Progenitor cell of endocrine pancreas (in vitro differentiated cells): ENCODE data around the gene GATAD2B. TPM values are rescaled to one million over a fixed set of nuclear protein-coding genes. Genes with fewer than 3 reads are reported as not detected.

Source experiments
- DNase-seq: peaks from one replicate; pipeline ENCODE4 v3.0.0; 2021; ENCODE audit warnings: low spot score; ENCODE audit not compliant: unreplicated experiment
- H3K27ac Mint-ChIP-seq: 2 replicates; pipeline ENCODE4 v1.8.0; 2021; ENCODE audit warnings: mild to moderate bottlenecking, moderate library complexity, mixed read lengths
- H3K27me3 Mint-ChIP-seq: 2 replicates; pipeline ENCODE4 v1.8.0; 2021; ENCODE audit warnings: mixed read lengths
- H3K36me3 Mint-ChIP-seq: 2 replicates; pipeline ENCODE4 v1.8.0; 2022; ENCODE audit warnings: mixed read lengths; ENCODE audit not compliant: insufficient read depth
- H3K4me1 Mint-ChIP-seq: 2 replicates; pipeline ENCODE4 v1.8.0; 2021; ENCODE audit warnings: low read depth, mixed read lengths
- H3K4me3 Mint-ChIP-seq: 2 replicates; pipeline ENCODE4 v1.8.0; 2021; ENCODE audit warnings: low read depth, mild to moderate bottlenecking, moderate library complexity, mixed read lengths
- H3K9me3 Mint-ChIP-seq: 2 replicates; pipeline ENCODE4 v1.8.0; 2021; ENCODE audit warnings: low read depth, mixed read lengths
- total RNA-seq: library from RNA; stranded (reverse); gene quantifications from 2 replicates; pipeline ENCODE4 v1.2.1, GENCODE V29; 2021
- TF ChIP-seq, protein P1 (sequence below): fragments of 200-600 bp; sonication (generic); IDR thresholded peaks from one replicate; pipeline ENCODE4 v1.5.0; 2021; ENCODE audit warnings: antibody characterized with exemption, mild to moderate bottlenecking; ENCODE audit not compliant: unreplicated experiment

The GATAD2B gene
- total RNA-seq, 1 donor from 2014 or later, result 52.6 TPM

GRCh38 chr1:153793973-153794615 lies 128.7 kb downstream of the GATAD2B start:
- Mint-ChIP-seq H3K4me1 (peaks cover 9% of the 10 kb centered on the region), H3K9me3 (no peaks in the 10 kb centered on the region), H3K27ac (no peak overlapping the region), H3K4me3 (no peak overlapping the region), H3K36me3 (no peaks in the 10 kb centered on the region), H3K27me3 (peaks cover 7% of the 10 kb centered on the region)
- TF ChIP-seq, protein P1, sequence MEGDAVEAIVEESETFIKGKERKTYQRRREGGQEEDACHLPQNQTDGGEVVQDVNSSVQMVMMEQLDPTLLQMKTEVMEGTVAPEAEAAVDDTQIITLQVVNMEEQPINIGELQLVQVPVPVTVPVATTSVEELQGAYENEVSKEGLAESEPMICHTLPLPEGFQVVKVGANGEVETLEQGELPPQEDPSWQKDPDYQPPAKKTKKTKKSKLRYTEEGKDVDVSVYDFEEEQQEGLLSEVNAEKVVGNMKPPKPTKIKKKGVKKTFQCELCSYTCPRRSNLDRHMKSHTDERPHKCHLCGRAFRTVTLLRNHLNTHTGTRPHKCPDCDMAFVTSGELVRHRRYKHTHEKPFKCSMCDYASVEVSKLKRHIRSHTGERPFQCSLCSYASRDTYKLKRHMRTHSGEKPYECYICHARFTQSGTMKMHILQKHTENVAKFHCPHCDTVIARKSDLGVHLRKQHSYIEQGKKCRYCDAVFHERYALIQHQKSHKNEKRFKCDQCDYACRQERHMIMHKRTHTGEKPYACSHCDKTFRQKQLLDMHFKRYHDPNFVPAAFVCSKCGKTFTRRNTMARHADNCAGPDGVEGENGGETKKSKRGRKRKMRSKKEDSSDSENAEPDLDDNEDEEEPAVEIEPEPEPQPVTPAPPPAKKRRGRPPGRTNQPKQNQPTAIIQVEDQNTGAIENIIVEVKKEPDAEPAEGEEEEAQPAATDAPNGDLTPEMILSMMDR, result no peak
- no peak for DNase-seq

- Mint-ChIP-seq H3K27me3 (peaks cover 10% of the 10 kb centered on the region), H3K36me3 (no peaks in the 10 kb centered on the region), H3K4me3 (no peak overlapping the region), H3K4me1 (peaks cover 9% of the 10 kb centered on the region), H3K27ac (no peak overlapping the region), H3K9me3 (no peaks in the 10 kb centered on the region)
- TF ChIP-seq, protein P1, result no peak
- no peak for DNase-seq
Observed at GRCh38 chr1:153793261-153793972, 129.4 kb downstream of the GATAD2B start.

DNA sequence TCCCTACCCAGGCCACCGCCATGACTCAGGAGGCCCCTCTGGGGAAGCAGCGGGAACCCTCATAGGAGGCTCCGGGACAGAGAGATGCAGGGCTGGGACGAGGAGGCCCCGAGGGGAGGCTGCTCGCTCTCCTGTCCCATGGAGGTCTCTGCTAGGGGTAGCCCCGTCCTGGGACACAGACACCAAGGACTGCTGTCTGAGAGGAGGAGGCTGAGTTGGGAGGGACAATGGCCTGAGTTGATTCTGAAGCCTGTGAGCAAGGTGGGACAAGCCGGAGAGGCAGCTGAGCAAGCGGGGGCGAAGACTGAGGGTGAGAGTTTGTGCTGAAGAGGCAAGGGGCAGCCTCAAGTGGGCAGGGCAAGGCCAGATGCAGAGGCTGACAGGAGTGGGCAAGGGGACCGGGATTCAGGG lies 130.1 kb downstream of the GATAD2B start:
- no peak for DNase-seq
- Mint-ChIP-seq H3K4me3 (no peak overlapping the region), H3K9me3 (no peaks in the 10 kb centered on the region), H3K27me3 (peaks cover 10% of the 10 kb centered on the region), H3K27ac (peak overlapping the region; percentile 24), H3K36me3 (no peaks in the 10 kb centered on the region), H3K4me1 (peaks cover 13% of the 10 kb centered on the region)
- TF ChIP-seq, protein P1, result no peak

DNA sequence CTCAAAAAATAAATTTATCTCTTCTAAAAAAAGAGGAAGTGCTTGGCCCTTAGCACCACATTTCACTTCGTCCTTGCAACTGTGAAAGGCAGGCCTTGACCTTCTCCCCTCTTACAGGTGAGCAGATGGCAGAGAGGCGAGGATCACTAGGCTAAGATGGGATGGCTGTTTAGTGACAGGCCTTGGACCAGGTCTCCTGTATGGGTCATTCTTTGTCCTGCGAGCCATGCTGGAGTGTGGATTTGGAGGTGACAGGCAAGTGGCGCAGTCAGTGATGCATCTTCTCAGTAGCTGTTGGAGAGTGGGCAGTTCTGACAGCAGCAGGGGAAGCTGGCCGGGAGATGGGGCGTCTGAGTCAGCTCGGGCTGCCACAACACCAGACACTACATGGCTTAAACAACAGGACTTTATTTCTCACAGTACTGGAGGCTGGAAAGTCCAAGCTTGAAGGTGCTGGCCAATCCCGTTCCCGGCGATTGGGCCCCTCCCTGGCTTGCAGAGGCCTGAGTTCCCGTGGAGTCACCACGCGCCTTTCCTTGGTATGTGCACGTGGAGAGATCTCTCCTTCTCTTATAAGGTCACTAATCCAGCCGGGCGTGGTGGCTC lies 131.0 kb downstream of the GATAD2B start:
- Mint-ChIP-seq H3K4me3 (no peak overlapping the region), H3K36me3 (no peaks in the 10 kb centered on the region), H3K9me3 (no peaks in the 10 kb centered on the region), H3K27ac (no peak overlapping the region), H3K4me1 (peaks cover 13% of the 10 kb centered on the region), H3K27me3 (peaks cover 10% of the 10 kb centered on the region)
- no peak for DNase-seq
- TF ChIP-seq, protein P1, result no peak

- Mint-ChIP-seq H3K4me1 (peaks cover 13% of the 10 kb centered on the region), H3K27ac (no peak overlapping the region), H3K36me3 (no peaks in the 10 kb centered on the region), H3K9me3 (no peaks in the 10 kb centered on the region), H3K27me3 (peaks cover 10% of the 10 kb centered on the region), H3K4me3 (no peak overlapping the region)
- no peak for DNase-seq
- TF ChIP-seq, protein P1, result no peak
Observed at GRCh38 chr1:153790966-153791647, 131.7 kb downstream of the GATAD2B start.
